ENCODE data around the gene IFNL3. TPM values are rescaled to one million over a fixed set of nuclear protein-coding genes. Genes with fewer than 3 reads are reported as not detected.
"Not testable (repeated sequence)": the region's sequence is repeated elsewhere in the genome, so short reads cannot be mapped to it uniquely, and the experiment has no call there.

The IFNL3 gene
- total RNA-seq, 1 donor from 2014 or later = not detected

- Histone ChIP-seq H2AFZ (replicated peaks) (no peak overlapping the region), H3K9ac (no peak overlapping the region), H3K9me3 (ENCODE audit: low read depth) (no peaks in the 10 kb centered on the region), H4K20me1 (ENCODE audit: low read depth) (no peaks in the 10 kb centered on the region), H3K36me3 (no peaks in the 10 kb centered on the region), H3F3A (ENCODE audit: low read depth) (no peaks in the 10 kb centered on the region), H3K4me2 (no peak overlapping the region), H3K27ac (no peak overlapping the region), H3K4me1 (no peaks in the 10 kb centered on the region), H3K4me3 (no peak overlapping the region), H3K27me3 (peaks cover 78% of the 10 kb centered on the region), H3K79me2 (ENCODE audit: low read depth) (no peaks in the 10 kb centered on the region)
- Mint-ChIP-seq H3K9me3 (no peaks in the 10 kb centered on the region), H3K4me1 (no peaks in the 10 kb centered on the region), H3K36me3 (no peaks in the 10 kb centered on the region), H3K4me3 (no peak overlapping the region), H3K27ac (no peak overlapping the region), H3K27me3 (ENCODE audit: insufficient read depth, low read depth) (peaks cover 12% of the 10 kb centered on the region)
- no peak for DNase-seq (ENCODE audit: low spot score)
- no peak for TF ChIP-seq EZH2 (IDR thresholded peaks at IDR 0.05)
- TF ChIP-seq CTCF (IDR thresholded peaks at IDR 0.05) = no peak
Observed at GRCh38 chr19:39230096-39230764, 14.6 kb downstream of the IFNL3 start.

DNA sequence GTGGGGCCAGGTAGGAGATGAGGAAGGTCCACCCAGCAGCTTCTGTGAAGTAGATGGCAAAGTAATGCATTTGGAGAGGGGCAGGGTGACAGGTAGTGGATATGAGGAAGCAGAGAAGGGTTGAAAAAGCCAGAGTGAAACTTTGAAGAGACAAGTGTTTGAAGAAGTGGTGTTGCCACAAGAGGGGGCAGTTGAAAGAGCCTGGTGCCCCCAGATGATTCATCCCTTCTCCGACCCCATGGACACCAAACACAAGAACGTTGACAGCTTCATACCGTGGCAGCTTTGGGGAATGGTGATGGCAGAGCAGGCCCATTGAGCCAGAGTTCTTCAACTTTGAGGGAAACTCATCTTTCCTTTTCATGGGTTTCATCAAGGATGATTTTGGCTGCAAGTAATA lies 19.9 kb downstream of the IFNL3 start:
- no peak overlapping the region for H3K4me2 ChIP-seq
- H3K79me2 ChIP-seq (ENCODE audit: low read depth) = no peaks in the 10 kb centered on the region
- H3K9ac ChIP-seq = no peak overlapping the region
- Mint-ChIP-seq H3K9me3 (no peaks in the 10 kb centered on the region), H3K4me3 (peak overlapping the region; percentile 15), H3K36me3 (no peaks in the 10 kb centered on the region), H3K27me3 (ENCODE audit: insufficient read depth, low read depth) (peaks cover 20% of the 10 kb centered on the region), H3K4me1 (no peaks in the 10 kb centered on the region), H3K27ac (no peak overlapping the region)
- H2AFZ ChIP-seq (replicated peaks) = no peak overlapping the region
- H3K36me3 ChIP-seq = no peaks in the 10 kb centered on the region
- H3F3A ChIP-seq (ENCODE audit: low read depth) = no peaks in the 10 kb centered on the region
- no peak overlapping the region for H3K4me3 ChIP-seq
- H4K20me1 ChIP-seq (ENCODE audit: low read depth) = no peaks in the 10 kb centered on the region
- H3K27ac ChIP-seq = no peak overlapping the region
- H3K27me3 ChIP-seq = peaks cover 70% of the 10 kb centered on the region
- no peaks in the 10 kb centered on the region for H3K9me3 ChIP-seq (ENCODE audit: low read depth)
- peak; percentile 44 for DNase-seq (ENCODE audit: low spot score)
- H3K4me1 ChIP-seq = no peaks in the 10 kb centered on the region
- TF ChIP-seq CTCF (IDR thresholded peaks at IDR 0.05) = peak; percentile 28
- TF ChIP-seq EZH2 (IDR thresholded peaks at IDR 0.05) = no peak
- no peak for TF ChIP-seq EZH2phosphoT487 (IDR thresholded peaks at IDR 0.05)

- Histone ChIP-seq H3K4me1 (no peaks in the 10 kb centered on the region), H3K9ac (no peak overlapping the region), H3K79me2 (ENCODE audit: low read depth) (no peaks in the 10 kb centered on the region), H3K4me2 (no peak overlapping the region), H2AFZ (replicated peaks) (no peak overlapping the region), H3K36me3 (no peaks in the 10 kb centered on the region), H3K9me3 (ENCODE audit: low read depth) (no peaks in the 10 kb centered on the region), H3F3A (ENCODE audit: low read depth) (no peaks in the 10 kb centered on the region), H3K27ac (no peak overlapping the region), H3K4me3 (no peak overlapping the region), H4K20me1 (ENCODE audit: low read depth) (no peaks in the 10 kb centered on the region), H3K27me3 (peaks cover 66% of the 10 kb centered on the region)
- H3K4me3 Mint-ChIP-seq = no peak overlapping the region
- DNase-seq (ENCODE audit: low spot score) = peak; percentile 84
- TF ChIP-seq EZH2 (IDR thresholded peaks at IDR 0.05) = no peak
- TF ChIP-seq CTCF (IDR thresholded peaks at IDR 0.05) = no peak
- no peak for TF ChIP-seq EZH2phosphoT487 (IDR thresholded peaks at IDR 0.05)
- H3K36me3 Mint-ChIP-seq = no peaks in the 10 kb centered on the region
- H3K9me3 Mint-ChIP-seq = no peaks in the 10 kb centered on the region
- peaks cover 20% of the 10 kb centered on the region for H3K27me3 Mint-ChIP-seq (ENCODE audit: insufficient read depth, low read depth)
- H3K27ac Mint-ChIP-seq = no peak overlapping the region
- no peaks in the 10 kb centered on the region for H3K4me1 Mint-ChIP-seq
Observed at GRCh38 chr19:39223703-39224279, 21.0 kb downstream of the IFNL3 start.

- H3K9ac ChIP-seq; H3K4me2 ChIP-seq; H4K20me1 ChIP-seq (ENCODE audit: low read depth); H3F3A ChIP-seq (ENCODE audit: low read depth); H3K4me3 ChIP-seq; H3K9me3 Mint-ChIP-seq; H3K79me2 ChIP-seq (ENCODE audit: low read depth); H3K4me1 Mint-ChIP-seq; H2AFZ ChIP-seq (replicated peaks); H3K36me3 Mint-ChIP-seq; DNase-seq (ENCODE audit: low spot score); H3K36me3 ChIP-seq; H3K4me1 ChIP-seq; H3K9me3 ChIP-seq (ENCODE audit: low read depth); H3K27ac Mint-ChIP-seq; H3K4me3 Mint-ChIP-seq; H3K27ac ChIP-seq: not testable (repeated sequence)
- H3K27me3 ChIP-seq = peaks cover 30% of the 10 kb centered on the region
- H3K27me3 Mint-ChIP-seq (ENCODE audit: insufficient read depth, low read depth) = peaks cover 13% of the 10 kb centered on the region
Observed at GRCh38 chr19:39219108-39219507, 25.7 kb downstream of the IFNL3 start.
